ENCODE measurements around the gene LBR. TPM values are rescaled to one million over a fixed set of nuclear protein-coding genes. Genes with fewer than 3 reads are reported as not detected.
A peak's percentile ranks its signal among the peaks of the same experiment; 100 is the strongest.

LBR gene
- total RNA-seq, 3 donors from 2014 or later = 20.3 to 36.1 (median 29.6) TPM

GRCh38 chr1:225426395-225427234 is 1.2 kb downstream of the LBR start:
- TF ChIP-seq POLR2AphosphoS5 (IDR thresholded peaks at IDR 0.05) = no peak
- no peak for TF ChIP-seq CTCF (IDR thresholded peaks at IDR 0.05)
- no peak for TF ChIP-seq POLR2A (IDR thresholded peaks at IDR 0.05)
- intact Hi-C loops (cut with DNase I; ENCODE audit: low total_unique reads) = no loop called here
- H3K36me3 ChIP-seq = no peaks in the 10 kb centered on the region
- H3K9me3 ChIP-seq = no peaks in the 10 kb centered on the region
- H3K27me3 ChIP-seq = no peaks in the 10 kb centered on the region
- H3K4me1 ChIP-seq = peaks cover 4 to 5% of the 10 kb centered on the region in 2 donors
- peak overlapping the region; percentile 85 to 92 for H3K27ac ChIP-seq
- no peak for DNase-seq (ENCODE audit: low spot score in 2 of 2)
- peak overlapping the region; percentile 92 to 96 (median 92) for H3K4me3 ChIP-seq

GRCh38 chr1:225425201-225425786 is 2.5 kb downstream of the LBR start:
- Histone ChIP-seq H3K27me3 (no peaks in the 10 kb centered on the region), H3K4me3 (no peak overlapping the region), H3K4me1 (peaks cover 4 to 5% of the 10 kb centered on the region in 2 donors), H3K27ac (no peak overlapping the region), H3K9me3 (no peaks in the 10 kb centered on the region), H3K36me3 (no peaks in the 10 kb centered on the region)
- TF ChIP-seq CTCF (IDR thresholded peaks at IDR 0.05) = no peak
- no peak for TF ChIP-seq POLR2A (IDR thresholded peaks at IDR 0.05)
- no peak for TF ChIP-seq POLR2AphosphoS5 (IDR thresholded peaks at IDR 0.05)
- intact Hi-C loops (cut with DNase I; ENCODE audit: low total_unique reads) = no loop called here
- DNase-seq (ENCODE audit: low spot score in 2 of 2) = no peak

- Histone ChIP-seq H3K27me3 (no peaks in the 10 kb centered on the region), H3K27ac (no peak overlapping the region), H3K4me1 (peaks cover 4 to 5% of the 10 kb centered on the region in 2 donors), H3K4me3 (no peak overlapping the region), H3K36me3 (no peaks in the 10 kb centered on the region), H3K9me3 (no peaks in the 10 kb centered on the region)
- intact Hi-C loops (cut with DNase I; ENCODE audit: low total_unique reads) = no loop called here
- DNase-seq (ENCODE audit: low spot score in 2 of 2) = no peak
- TF ChIP-seq CTCF (IDR thresholded peaks at IDR 0.05) (no peak), POLR2A (IDR thresholded peaks at IDR 0.05) (no peak), POLR2AphosphoS5 (IDR thresholded peaks at IDR 0.05) (no peak)
These were observed 3.2 kb downstream of the LBR start for GRCh38 chr1:225424562-225425200.

GRCh38 chr1:225423518-225423855 is 4.4 kb downstream of the LBR start:
- H3K27me3 ChIP-seq = no peaks in the 10 kb centered on the region
- no peak overlapping the region for H3K4me3 ChIP-seq
- no peak for TF ChIP-seq CTCF (IDR thresholded peaks at IDR 0.05)
- no peak for TF ChIP-seq POLR2A (IDR thresholded peaks at IDR 0.05)
- no peak for TF ChIP-seq POLR2AphosphoS5 (IDR thresholded peaks at IDR 0.05)
- peaks cover 4 to 5% of the 10 kb centered on the region in 2 donors for H3K4me1 ChIP-seq
- no peaks in the 10 kb centered on the region for H3K36me3 ChIP-seq
- no peak overlapping the region for H3K27ac ChIP-seq
- intact Hi-C loops (cut with DNase I; ENCODE audit: low total_unique reads) = no loop called here
- no peaks in the 10 kb centered on the region for H3K9me3 ChIP-seq
- no peak for DNase-seq (ENCODE audit: low spot score in 2 of 2)
